ENCODE results near the gene YBX2.
"Not testable (repeated sequence)": the region's sequence is repeated elsewhere in the genome, so short reads cannot be mapped to it uniquely, and the experiment has no call there.

YBX2 gene

DNA sequence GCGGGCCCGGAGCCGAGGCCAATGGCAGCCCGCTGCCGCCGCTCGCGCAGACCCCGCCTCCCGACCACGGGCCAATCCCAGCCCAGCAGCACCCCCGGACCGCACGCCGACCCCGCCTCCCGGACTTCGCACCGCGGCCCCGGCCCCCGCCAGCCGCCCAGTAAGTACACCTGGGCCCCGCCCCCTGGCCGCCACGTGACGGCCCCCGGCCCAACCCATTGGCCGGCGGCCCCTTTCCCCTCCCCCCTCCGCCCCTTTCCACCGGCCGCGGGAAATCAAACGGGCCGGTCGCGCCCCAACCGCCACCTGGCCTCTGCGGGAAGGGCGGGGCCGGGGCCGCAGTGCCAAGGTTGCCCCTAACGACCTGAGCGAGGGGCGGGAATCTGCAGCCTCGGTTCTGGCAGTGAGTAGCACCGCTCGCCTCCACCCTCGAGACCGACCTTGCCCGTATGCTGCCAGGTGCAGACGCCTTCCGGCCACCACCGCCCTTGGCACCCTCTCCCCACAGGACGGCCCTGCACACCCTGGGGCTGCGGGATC, at the start of gene YBX2:
TSS of gene YBX2 (minus strand) at position 26 of the 540 bp plus-strand sequence. CDS start 139 bp downstream, outside the sequence.
- DNase-seq: peak; percentile 61

DNA sequence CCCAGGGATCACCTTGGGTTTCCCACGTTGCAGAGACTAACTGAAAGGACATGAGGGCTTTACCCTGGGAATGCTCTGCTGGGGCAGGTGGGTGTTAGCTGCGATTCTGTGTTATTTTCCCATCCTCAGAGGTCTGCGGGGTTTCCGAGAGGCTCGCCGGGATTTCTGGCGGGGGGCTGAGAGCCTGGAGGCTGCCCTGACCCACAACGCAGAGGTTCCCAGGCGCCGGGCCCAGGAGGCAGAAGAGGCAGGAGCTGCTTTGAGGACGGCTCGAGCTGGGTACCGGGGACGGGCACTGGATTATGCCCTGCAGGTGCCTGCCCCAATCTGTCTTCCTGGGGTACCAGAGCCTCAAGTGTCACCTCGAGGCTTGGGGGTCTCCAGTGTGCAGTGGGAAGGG, 48.8 kb upstream of the YBX2 start:
- DNase-seq: no peak

DNA sequence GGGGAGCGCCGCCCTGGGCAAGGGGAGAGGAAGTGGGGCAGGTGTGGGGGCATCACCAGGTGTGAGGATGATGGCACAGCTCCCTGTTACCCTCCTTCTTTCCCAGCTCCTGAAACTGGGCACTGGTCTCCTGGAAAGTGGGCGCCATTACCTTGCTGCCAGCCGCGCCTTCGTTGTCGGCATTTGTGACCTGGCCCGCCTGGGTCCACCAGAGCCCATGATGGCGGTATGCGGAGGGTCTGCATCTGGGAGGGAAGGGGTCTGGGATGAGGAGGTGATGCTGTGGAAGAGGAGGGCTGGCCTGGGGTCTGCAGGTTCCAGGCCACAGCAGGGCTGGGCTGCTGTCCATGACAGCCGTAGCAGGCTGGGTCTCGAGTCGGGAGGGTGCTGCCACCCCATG, 47.4 kb upstream of the YBX2 start:
- no peak for DNase-seq

DNA sequence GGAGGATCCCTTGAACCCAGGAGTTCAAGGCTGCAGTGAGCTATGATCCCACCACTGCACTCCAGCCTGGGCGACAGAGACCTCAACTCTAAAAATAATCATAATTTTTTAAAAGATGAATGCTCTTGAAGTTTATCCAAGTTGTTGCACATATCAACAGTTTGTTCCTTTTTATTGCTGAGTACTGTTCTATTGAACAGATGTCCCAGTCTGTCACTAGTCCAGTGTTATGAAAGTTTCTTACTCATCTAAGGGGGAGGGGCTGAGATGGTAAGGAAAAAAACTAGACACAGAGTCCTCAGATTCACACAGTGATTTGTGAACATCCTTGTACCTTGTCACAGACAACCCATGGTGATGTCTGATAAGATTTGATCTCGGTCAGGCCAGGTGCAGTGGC, 45.7 kb upstream of the YBX2 start:
- no peak for DNase-seq

DNA sequence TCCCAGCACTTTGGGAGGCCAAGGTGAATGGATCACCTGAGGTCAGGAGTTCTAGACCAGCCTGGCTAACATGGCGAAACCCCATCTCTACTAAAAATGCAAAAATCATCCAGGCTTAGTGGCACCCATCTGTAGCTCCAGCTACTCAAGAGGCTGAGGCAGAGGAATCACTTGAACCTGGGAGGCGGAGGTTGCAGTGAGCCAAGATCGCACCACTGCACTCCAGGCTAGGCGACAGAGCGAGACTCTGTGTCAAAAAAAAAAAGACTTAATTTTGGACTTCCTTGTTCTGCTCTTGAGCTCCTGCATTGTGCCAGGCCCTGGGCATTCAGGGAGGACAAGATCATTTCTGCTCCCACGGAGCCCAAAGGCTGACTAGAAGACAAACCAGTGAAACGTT, 43.2 kb upstream of the YBX2 start:
- DNase-seq: not testable (repeated sequence)

DNA sequence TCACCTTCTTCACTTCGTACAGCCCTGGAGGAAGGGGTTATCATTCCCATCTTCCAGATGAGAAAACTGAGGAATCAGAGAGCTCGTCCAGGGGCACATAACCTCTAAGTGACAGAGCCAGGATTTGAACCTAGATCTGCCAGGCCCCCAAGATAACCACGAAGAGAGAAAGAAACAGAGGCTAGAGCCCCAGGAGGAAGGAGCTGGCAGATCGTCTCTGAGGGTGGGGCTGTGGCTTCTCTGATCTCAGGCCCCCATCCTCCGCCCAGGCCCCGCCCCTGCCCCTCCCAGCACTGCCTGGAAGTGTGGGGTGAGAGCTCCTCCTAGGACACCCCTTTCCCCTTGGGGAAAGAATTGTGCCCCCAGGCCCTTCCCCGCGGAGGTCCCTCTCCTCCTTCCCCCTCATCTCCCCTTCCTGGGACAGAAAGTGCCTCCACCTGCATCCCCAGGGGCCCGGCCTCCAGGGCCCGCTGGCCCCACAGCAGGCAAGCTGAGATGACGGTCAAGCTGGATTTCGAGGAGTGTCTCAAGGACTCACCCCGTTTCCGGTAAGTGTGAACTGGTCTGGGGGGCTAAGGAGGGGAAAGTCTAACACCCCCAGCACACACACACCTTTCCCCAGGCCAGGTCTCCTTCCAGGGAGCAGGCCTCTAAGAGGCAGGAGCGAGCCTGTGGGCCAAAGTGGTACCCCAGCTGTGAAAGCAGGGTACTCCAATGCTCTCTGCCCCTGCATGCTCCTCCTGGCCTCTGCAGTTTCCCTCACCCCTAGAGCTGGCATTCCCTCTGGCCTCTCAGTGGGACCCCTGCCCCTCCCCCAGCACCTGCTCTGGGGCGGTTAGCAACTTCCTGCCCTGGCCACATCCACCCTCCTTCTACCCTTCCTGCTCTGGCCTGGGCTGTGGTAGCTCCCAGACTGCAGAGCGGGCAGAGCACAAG, 42.1 kb upstream of the YBX2 start, which contains the start of gene ACAP1:
TSS of gene ACAP1 (plus strand) at position 290 of the 936 bp plus-strand sequence. CDS start at position 496, 206 bp downstream.
- peak; percentile 58 for DNase-seq

DNA sequence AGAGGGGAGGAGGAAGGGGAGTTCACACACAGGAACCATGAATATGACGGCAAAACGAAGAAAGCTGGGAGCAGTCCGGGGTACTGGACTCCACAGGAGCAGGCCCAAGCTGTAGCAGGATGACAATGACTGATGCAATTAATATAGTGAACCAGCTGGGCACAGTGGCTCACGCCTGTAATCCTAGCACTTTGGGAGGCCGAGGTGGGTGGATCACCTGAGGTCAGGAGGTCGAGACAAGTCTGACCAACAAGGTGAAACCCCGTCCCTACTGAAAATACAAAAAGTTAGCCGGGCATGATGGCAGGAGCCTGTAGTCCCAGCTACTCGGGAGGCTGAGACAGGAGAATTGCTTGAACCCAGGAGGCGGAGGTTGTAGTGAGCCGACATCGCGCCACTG, 41.3 kb upstream of the YBX2 start:
- DNase-seq: not testable (repeated sequence)

DNA sequence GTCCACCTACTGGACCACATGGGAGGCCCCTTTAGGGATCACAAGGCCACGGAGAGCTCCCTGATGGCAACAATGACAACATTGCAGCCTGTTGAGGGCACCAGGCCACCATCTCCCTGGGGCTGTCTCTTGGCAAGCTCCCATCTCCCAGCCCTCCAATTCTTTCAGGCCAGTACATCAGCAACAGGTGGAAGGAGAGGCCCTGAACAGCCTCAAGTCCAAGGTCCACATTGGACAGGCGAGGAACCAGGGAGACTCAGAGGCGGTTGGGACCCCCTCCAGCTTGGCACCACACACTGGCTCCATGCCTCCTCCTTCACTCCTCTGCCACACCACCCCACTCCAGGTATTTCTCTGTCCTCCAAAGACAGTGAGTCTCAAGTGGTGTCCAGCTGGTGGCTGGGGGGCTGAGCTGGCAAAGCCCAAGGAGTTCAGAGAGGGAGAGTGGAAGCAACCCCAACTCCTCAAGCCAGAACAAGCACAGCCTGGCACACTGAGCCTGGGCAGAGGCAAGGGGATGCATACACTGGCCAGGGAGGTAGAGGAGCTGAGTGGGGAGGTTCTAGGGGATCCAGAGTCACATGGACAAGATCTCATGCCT, 40.6 kb upstream of the YBX2 start:
- no peak for DNase-seq

DNA sequence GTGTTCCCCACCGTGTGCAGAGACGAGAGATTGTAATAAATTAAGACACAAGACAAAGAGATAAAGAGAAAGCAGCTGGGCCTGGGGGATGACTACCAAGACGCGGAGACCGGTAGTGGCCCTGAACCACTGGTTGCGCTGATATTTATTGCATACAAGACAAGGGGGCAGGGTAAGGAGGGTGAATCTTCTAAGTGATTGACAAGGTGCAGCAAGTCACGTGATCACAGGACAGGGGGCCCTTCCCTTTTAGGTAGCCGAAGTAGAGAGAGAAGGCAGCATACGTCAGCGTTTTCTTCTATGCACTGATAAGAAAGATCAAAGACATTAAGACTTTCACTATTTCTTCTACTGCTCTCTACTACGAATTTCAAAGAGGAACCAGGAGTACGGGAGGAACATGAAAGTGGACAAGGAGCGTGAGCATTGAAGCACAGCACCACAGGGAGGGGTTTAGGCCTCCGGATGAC, 38.2 kb upstream of the YBX2 start:
- not testable (repeated sequence) for DNase-seq

DNA sequence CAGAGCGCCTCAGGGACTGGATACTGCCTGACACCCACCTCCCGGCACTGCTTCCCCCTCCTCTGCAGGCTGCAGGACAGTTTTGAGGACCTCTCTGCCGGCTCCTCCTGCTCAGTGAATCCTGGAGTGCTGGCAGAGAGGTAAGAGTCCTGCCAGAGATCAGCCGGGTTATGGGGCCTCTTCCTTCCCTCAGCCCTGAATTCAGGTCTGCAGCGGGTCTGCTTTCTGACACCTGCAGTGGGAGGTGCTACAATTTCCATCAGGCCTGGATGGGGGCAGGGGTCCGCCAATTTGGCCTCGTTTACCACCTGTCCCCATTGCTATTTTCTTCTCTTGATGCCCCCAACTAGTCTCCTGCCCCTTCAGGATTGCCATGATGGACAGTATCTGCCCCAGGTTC, 37.7 kb upstream of the YBX2 start:
- DNase-seq: no peak

DNA sequence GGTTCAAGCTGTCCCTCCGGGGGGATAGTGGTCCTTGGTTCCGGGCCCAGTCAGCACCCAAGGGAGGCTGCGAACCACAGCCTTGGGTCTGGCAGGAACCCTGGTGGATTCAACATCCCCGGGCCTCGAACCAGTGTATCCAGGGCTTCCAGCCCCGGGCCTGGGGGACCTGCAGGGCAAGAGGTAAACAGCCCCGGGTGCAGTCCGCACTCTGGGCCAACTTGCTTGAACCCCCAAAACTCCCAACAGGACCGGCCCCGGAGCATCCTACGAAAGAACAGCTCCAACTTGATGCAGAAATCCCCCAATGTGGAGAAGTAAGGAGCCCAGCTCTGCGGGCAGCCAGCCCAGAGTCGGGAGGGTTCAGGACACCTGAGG, 36.2 kb upstream of the YBX2 start:
- no peak for DNase-seq

DNA sequence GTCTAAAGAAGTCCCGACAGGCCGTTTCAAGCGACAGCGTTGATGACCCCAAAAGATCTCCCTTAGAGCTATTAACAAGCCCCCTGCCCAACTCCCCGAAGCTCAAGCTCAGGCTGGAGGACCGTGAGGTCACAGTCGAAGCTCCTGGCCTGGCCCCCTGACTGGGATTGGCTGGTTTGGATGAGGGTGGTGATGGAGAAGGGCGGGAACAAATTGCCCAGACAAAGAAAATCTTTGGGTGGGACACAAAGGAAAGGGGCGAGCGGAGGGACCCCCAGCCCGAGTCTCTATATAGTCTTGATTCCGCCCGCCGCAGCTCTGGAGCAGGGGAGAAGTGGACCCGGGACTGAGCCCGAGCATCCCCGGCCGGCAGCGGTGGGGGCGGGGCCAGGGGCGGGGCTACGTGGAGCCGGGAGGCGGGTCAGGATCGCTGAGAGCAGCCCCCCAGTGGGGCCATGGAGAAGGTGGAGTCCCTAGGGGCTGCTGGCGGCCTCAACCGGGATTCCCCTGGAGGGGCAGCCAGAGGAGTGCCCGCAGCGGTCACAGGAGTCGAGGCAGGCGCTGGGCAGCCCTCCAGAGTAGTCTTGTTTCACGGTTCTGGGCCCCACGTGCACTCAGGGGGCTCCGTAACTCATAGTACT, 35.7 kb upstream of the YBX2 start:
- peak; percentile 91 for DNase-seq

DNA sequence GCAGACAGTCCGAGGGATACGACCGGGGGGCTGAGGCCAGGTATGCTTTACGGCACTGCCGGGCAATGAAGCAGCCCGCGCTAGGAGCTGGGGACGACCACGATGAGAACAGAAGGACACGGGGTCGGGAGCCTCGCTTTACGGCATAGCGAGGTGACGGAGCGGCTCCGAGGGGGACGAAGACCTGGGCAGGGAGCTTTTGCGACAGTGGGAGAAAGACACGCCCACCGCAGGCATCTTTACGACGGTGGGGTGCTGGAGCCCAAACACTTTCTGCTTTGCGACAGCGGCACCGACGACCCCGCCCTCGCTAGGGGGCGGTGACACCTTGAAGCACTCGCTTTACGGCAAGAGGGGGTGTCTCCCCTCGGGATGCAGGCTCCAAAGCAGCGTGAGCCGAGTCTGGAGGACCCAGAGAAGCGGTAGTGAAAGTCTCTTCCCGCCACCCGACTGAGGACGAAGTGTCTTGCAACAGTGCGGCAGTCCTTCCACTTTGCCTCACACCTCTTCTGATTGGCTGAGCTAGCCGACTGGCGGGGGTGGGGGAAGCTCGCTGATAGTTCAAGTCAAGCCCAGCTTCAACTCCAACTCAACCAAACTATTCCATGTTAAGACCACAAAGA, 35.0 kb upstream of the YBX2 start:
- peak; percentile 99 for DNase-seq

DNA sequence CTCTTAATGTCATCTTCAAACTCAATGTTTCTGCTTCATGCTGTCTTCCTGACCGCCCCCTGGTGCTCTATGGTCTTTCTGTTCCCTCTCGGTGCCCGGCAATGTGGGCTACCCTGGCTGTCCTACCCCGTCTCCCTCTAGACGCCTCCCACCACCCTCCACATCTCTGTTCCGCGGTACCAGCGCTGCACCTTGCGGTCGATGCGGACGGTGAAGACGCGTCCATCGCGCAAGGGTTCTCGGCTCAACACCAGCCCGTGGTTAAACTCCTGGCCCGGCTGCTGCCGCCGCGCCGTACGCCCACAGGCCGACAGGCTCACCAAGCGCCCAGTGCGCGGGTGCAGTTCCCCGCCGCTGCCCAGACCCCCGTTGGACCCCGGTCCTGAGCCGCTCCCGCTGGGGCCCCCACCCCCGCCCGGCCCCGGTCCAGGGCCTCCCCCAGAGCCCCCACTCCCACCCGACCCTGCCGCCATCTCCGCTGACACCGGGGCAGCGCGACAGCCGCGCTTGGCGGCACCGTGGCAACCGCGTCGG, 34.5 kb upstream of the YBX2 start, which contains the start of gene NEURL4:
TSS of gene NEURL4 (minus strand) at position 496 of the 534 bp plus-strand sequence. CDS start at position 473, 23 bp downstream.
- DNase-seq: no peak

DNA sequence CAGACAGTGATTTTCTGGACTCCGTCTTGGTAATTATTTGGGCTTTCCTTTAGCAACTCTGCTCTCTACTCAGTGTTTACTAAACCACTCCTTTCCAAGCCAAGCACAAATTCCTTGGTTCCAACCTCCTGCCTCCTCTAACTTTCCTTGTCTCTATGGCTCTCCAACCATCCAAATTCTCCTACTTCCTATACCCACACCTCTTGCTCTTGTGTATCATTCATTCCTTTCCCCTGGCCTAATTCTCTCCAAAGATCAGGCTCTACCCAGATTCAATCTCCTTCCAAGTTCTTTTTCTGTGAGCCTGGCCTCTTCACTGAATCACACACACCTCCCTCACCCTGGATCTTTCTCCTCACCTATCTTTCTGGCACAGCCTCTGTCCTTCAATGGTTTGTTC, 33.6 kb upstream of the YBX2 start:
- DNase-seq: no peak

DNA sequence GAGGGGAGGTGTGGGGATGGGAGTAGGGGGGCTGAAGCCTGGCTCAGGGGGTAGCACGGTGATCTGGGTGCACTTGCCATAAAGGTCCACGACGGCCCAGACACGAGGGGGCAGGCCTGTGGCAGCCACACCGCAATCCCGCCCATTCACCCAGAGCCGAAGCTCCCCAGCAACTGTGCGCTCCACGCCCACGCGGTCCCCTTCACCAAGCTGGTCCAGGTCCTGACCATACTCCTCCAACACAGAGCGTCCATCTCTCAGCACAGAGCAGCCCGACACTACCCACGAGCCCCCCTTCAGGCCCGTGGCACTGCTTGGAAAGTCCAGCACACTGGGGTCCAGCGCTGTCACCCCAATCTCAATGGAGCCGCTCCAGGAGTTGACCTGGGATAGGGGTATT, 33.1 kb upstream of the YBX2 start:
- DNase-seq: no peak

DNA sequence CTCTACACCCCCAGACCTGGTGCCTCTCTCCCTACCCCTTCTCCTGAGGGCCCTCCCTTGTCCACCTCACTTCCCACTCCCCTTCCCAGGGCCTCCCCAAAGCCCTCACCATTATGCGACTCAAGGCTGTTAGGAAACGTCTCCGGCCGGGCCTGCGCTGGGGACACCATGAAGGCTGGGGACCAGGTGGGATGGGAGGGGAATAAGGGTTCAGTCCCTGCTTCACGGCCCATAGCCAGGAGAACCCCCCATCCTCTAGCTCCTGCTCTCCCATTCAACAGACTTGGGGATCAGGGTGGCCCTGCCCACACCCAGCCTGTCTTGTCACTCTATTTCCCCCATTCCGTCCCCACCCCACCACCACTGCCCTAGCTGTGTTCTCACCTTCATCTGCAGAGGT, 32.6 kb upstream of the YBX2 start:
- no peak for DNase-seq

DNA sequence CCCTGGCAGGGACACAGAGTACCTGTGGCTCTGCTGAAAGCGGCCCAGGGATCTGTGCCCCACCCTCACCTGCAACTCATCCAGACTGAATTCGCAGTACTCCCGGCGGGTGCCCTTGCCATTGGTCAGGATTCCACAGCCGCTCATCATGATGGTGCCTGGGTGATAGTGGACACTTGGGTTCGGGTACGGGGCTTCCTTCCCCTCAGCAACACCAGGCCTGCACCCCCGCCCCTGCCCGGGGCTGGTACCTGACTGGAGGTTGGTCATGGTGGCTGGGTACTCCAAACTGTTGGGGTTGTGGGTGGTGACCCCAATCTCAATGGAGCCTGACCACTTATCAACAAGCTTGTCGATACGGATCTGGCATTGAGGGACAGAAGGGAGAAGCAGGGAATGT, 31.7 kb upstream of the YBX2 start:
- DNase-seq: no peak

DNA sequence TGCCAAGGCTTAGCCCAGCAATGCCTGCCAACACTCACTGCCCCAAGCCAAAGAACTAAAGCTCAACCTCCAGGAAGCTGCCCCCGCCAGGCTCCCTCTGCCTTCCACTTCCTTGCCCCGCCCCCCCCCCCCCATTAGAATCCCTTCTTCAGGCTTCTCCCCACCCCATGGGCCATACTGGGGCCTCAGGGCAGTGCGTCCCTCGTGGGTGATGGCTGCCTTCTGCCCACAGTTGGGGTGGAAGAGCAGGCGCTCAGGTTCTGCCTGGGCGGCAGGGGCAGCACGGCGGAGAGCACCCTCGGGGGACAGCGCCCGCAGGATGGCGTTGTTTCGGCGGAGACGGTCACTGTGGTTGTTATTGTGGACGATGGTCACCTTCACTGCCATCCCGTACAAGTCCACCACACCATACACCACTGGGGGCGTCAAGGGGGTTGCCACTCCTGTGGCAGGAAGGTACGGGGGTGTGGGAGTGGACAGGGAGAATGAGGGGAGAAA, 30.6 kb upstream of the YBX2 start:
- DNase-seq: no peak

DNA sequence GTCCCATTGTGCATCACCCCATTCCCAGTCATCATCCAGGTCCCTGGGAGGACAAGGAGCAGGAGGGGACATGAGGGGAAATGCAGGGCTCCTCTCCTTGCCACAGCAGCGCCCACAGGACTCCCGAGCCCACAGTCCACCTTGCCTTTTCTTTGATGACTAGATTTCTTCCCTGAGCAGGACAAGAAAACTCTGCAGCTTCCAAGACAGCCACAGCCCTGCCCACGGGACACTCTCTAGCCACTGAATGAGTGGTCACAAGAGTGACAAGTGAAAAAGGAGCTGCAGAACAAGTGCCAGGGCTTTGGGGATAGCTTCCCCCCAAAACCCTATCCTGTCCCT, 30.0 kb upstream of the YBX2 start:
- DNase-seq: no peak

DNA sequence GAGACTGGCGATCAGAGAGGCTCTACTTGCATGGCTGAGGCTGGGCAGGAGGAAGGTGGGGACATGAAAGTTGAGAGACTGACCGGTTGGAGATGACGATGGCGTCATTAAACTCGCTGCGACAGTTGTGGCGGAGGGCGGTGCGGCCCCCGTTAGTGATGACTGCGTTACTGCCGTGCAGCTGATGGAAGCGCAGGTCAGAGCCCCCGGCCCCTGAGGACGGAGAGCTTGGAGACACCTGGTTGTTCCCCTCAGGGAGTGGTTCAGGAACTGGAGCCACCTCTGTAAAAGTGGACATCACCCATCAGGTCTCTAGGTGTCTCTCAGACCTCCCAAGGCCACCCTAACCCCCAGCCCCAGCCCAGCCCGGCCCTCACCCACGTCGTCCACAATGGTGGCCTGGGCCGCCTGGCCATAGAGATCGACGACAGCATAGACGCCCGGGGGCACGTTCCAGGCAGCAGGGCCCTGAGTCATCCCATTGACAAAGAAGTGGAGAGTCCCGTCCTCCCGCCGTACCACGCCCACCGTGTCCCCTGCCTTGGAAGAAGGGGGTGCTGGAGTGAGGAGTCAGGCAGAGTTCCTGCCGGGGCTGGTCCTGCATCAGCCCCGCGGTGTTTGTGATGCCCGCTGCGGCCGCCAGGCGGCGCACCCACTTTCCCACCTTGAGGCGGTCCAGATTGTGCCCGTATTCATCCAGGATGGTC, 29.4 kb upstream of the YBX2 start:
- peak; percentile 56 for DNase-seq

Data from femur (tissue), 1 donor.